K562 (cell line): ENCODE results near the gene TSEN34. TPM values are rescaled to one million over a fixed set of nuclear protein-coding genes. Genes with fewer than 3 reads are reported as not detected.
A peak's percentile ranks its signal among the peaks of the same experiment; 100 is the strongest.

Source experiments
- DLX4 ChIP-seq: fragments of 250-450 bp; sonication (Bioruptor Pico); IDR thresholded peaks from 2 replicates; pipeline ENCODE4 v1.6.1; 2021; ENCODE audit warnings: mild to moderate bottlenecking
- GABPB2 ChIP-seq: fragments of 250-450 bp; sonication (Bioruptor Pico); conservative IDR thresholded peaks from 2 replicates; pipeline ENCODE4 v1.5.1; 2021; ENCODE audit warnings: mild to moderate bottlenecking
- ILF3 ChIP-seq: fragments of 450-650 bp; IDR thresholded peaks from 2 replicates; pipeline ENCODE4 v1.6.1; 2018; ENCODE audit warnings: antibody characterized with exemption, mild to moderate bottlenecking, moderate library complexity, borderline replicate concordance
- JUN ChIP-seq, 2 experiments: sonication (generic) in 1 of 2; formaldehyde crosslinking in 1 of 2; IDR thresholded peaks; 2 replicates each; pipeline versions ENCODE4 v1.6.1 to v1.8.0; 2012 to 2022; ENCODE audit warnings: borderline replicate concordance in 2 of 2, mild to moderate bottlenecking in 2 of 2, improper control_type of control experiment in 1 of 2, low read depth in 1 of 2, low read length in 1 of 2, missing genetic modification reagents in 1 of 2
- POLR2B ChIP-seq: fragments of 450-650 bp; IDR thresholded peaks from 2 replicates; pipeline ENCODE4 v1.6.1; 2018; ENCODE audit warnings: low read depth; ENCODE audit not compliant: partially characterized antibody
- POLR2G ChIP-seq: fragments of 200-400 bp; formaldehyde crosslinking; IDR thresholded peaks from 2 replicates; pipeline ENCODE4 v1.6.1; 2017; ENCODE audit warnings: low read depth, mild to moderate bottlenecking, antibody characterized with exemption, low read length, moderate library complexity
- RNF2 ChIP-seq: sonication (generic); IDR thresholded peaks from 2 replicates; pipeline ENCODE4 v1.6.1; 2016
- SMARCA5 ChIP-seq: fragments of 450-650 bp; IDR thresholded peaks from 2 replicates; pipeline ENCODE4 v1.6.1; 2016
- SPI1 ChIP-seq: IDR thresholded peaks from 2 replicates; pipeline ENCODE4 v1.6.1; 2011; ENCODE audit warnings: low read depth, low read length, control low read depth, borderline replicate concordance
- TAF15 ChIP-seq: fragments of 200-400 bp; formaldehyde crosslinking; IDR thresholded peaks from 2 replicates; pipeline ENCODE4 v1.6.1; 2017; ENCODE audit warnings: mild to moderate bottlenecking, low read depth, low read length, moderate library complexity
- ZBTB1 ChIP-seq: sonication (generic); formaldehyde crosslinking; IDR thresholded peaks from 2 replicates; pipeline ENCODE4 v1.8.1; 2023; ENCODE audit warnings: missing genetic modification reagents, low read depth, mild to moderate bottlenecking, borderline replicate concordance
- ZBTB9 ChIP-seq: fragments of 450-650 bp; formaldehyde crosslinking; IDR thresholded peaks from 2 replicates; pipeline ENCODE4 v1.4.0; 2020; ENCODE audit warnings: mild to moderate bottlenecking, moderate library complexity
- ZKSCAN8 ChIP-seq: fragments of 200-800 bp; sonication (Bioruptor generic); IDR thresholded peaks from 2 replicates; pipeline ENCODE4 v1.6.1; 2016; ENCODE audit warnings: missing genetic modification characterization, missing compliant biosample characterization
- ZNF133 ChIP-seq: fragments of 250-450 bp; sonication (Bioruptor Pico); IDR thresholded peaks from 2 replicates; pipeline ENCODE4 v1.4.0; 2020; ENCODE audit warnings: mild to moderate bottlenecking
- ZNF316 ChIP-seq: fragments of 450-650 bp; IDR thresholded peaks from 2 replicates; pipeline ENCODE4 v1.6.1; 2016
- ZNF512 ChIP-seq: IDR thresholded peaks from 2 replicates; pipeline ENCODE4 v1.6.1; 2016; ENCODE audit warnings: missing genetic modification characterization, missing compliant biosample characterization
- ZNF707 ChIP-seq: fragments of 250-450 bp; sonication (Bioruptor Pico); conservative IDR thresholded peaks from 2 replicates; pipeline ENCODE4 v1.8.0; 2022; ENCODE audit warnings: inconsistent platforms, mild to moderate bottlenecking, moderate library complexity
- polyA plus RNA-seq, 8 experiments: library from polyadenylated mRNA; depleted of rRNA in 4 of 8; stranded (reverse) in 5 of 8; unstranded in 3 of 8; fragments of >200 nt; fragmentation: Nextera tagmentation in 2 of 8; fragmentation: Illumina TruSeq in 1 of 8; extraction: Ambion mirVana in 2 of 8; extraction: Trizol in 1 of 8; gene quantifications; 2 replicates each; pipeline versions ENCODE4 v1.2.1 to v1.2.3, GENCODE V29; 2011 to 2014; ENCODE audit warnings: inconsistent platforms in 1 of 8, missing spikeins in 1 of 8
- total RNA-seq, 7 experiments: library from RNA; depleted of rRNA in 6 of 7; stranded (reverse); fragments of >200 nt in 6 of 7; fragmentation: Illumina TruSeq in 2 of 7; extraction: Trizol in 2 of 7; gene quantifications; 2 replicates each; pipeline versions ENCODE4 v1.2.1 to v1.2.3, GENCODE V29; 2011 to 2021; ENCODE audit warnings: low replicate concordance in 1 of 7
- TF ChIP-seq, protein P1 (sequence below): fragments of 450-650 bp; IDR thresholded peaks from 2 replicates; pipeline ENCODE4 v1.6.1; 2014; ENCODE audit warnings: low read depth, mild to moderate bottlenecking, moderate library complexity, borderline replicate concordance
- TF ChIP-seq, protein P2 (sequence below): fragments of 150-350 bp; conservative IDR thresholded peaks from 2 replicates; pipeline ENCODE4 v1.6.1; 2014; ENCODE audit warnings: low read length

Gene TSEN34
- total and polyA plus RNA-seq, 9 of the 15 experiments (the other 6 are each of a cell fraction or from before 2014, with no cell fraction given), result 3.1 to 57.6 (median 29.5) TPM

- TF ChIP-seq, protein P1, sequence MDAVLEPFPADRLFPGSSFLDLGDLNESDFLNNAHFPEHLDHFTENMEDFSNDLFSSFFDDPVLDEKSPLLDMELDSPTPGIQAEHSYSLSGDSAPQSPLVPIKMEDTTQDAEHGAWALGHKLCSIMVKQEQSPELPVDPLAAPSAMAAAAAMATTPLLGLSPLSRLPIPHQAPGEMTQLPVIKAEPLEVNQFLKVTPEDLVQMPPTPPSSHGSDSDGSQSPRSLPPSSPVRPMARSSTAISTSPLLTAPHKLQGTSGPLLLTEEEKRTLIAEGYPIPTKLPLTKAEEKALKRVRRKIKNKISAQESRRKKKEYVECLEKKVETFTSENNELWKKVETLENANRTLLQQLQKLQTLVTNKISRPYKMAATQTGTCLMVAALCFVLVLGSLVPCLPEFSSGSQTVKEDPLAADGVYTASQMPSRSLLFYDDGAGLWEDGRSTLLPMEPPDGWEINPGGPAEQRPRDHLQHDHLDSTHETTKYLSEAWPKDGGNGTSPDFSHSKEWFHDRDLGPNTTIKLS, result peak; percentile 68; the same call in 1 of the 2 replicates
- TF ChIP-seq ZKSCAN8 (CRISPR knock-in tag), result peak; percentile 70; the same call in 1 of the 2 replicates
- no peak for TF ChIP-seq SMARCA5
- 0 out of 2 replicates have a peak, but pooled peaks have one; percentile 87 for TF ChIP-seq TAF15
- peak; percentile 69; the same call in 1 of the 2 replicates for TF ChIP-seq ZBTB9 (CRISPR knock-in tag)
- TF ChIP-seq POLR2B, result peak; percentile 92
- TF ChIP-seq SPI1, result peak; percentile 98
- TF ChIP-seq RNF2, result peak; percentile 97
- TF ChIP-seq ZBTB1, result no peak
- no peak for TF ChIP-seq POLR2G
- no peak for TF ChIP-seq ZNF707 (CRISPR knock-in tag)
- 0 out of 2 replicates have a peak, but pooled peaks have one; percentile 39 for TF ChIP-seq ILF3
- no peak for TF ChIP-seq DLX4 (CRISPR knock-in tag)
- no peak for TF ChIP-seq GABPB2 (CRISPR knock-in tag)
- no peak for TF ChIP-seq ZNF316
- TF ChIP-seq, protein P2, sequence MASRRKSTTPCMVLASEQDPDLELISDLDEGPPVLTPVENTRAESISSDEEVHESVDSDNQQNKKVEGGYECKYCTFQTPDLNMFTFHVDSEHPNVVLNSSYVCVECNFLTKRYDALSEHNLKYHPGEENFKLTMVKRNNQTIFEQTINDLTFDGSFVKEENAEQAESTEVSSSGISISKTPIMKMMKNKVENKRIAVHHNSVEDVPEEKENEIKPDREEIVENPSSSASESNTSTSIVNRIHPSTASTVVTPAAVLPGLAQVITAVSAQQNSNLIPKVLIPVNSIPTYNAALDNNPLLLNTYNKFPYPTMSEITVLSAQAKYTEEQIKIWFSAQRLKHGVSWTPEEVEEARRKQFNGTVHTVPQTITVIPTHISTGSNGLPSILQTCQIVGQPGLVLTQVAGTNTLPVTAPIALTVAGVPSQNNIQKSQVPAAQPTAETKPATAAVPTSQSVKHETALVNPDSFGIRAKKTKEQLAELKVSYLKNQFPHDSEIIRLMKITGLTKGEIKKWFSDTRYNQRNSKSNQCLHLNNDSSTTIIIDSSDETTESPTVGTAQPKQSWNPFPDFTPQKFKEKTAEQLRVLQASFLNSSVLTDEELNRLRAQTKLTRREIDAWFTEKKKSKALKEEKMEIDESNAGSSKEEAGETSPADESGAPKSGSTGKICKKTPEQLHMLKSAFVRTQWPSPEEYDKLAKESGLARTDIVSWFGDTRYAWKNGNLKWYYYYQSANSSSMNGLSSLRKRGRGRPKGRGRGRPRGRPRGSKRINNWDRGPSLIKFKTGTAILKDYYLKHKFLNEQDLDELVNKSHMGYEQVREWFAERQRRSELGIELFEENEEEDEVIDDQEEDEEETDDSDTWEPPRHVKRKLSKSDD, result no peak
- peak; percentile 68; the same call in 1 of the 2 replicates for TF ChIP-seq JUN (IDR thresholded peaks at IDR 0.05; ENCODE audit: borderline replicate concordance, low read depth, low read length)
- TF ChIP-seq JUN (CRISPR knock-in tag; IDR thresholded peaks at IDR 0.05; ENCODE audit: borderline replicate concordance), result no peak
- no peak for TF ChIP-seq ZNF133
- no peak for TF ChIP-seq ZNF512 (tag)
These were observed 17.1 kb downstream of the TSEN34 start (continued) for GRCh38 chr19:54207983-54208783.
